ENCODE measurements around the gene PSKH1. TPM values are rescaled to one million over a fixed set of nuclear protein-coding genes. Genes with fewer than 3 reads are reported as not detected.

Gene PSKH1
- total and polyA plus RNA-seq, 10 of the 15 experiments (the other 5 are each of a cell fraction or from before 2014, with no cell fraction given), result 0.63 to 20.4 (median 7.8) TPM

GRCh38 chr16:67860589-67861398 is 32.3 kb upstream of the PSKH1 start:
- 85% methylated on average over 8 of the region's 8 CpGs for WGBS (ENCODE audit: insufficient coverage, insufficient replicate concordance, low lambda C conversion rate, missing lambda C conversion rate)
- FAIRE-seq (no peak), ATAC-seq (no peak), DNase-seq (ENCODE audit: low read depth, low spot score) (no peak)
- ChIA-PET POLR2A (no interaction called here), SMC1A (ENCODE audit: uncharacterized antibody, unreplicated experiment) (interaction anchor here (0.9 kb wide), 1 partner anchor 18 kb away, joined by 3 read pairs; no protein-coding TSS in a partner anchor), RAD21 (ENCODE audit: unreplicated experiment) (no interaction called here), CTCF (interaction anchor here (1.4 to 6.5 kb wide), 2 partner anchors 9 to 45 kb away, joined by 3 to 53 read pairs; no protein-coding TSS in a partner anchor)
- intact Hi-C loops (cut with micrococcal nuclease; ENCODE audit: unreplicated experiment), result no loop called here
- Histone ChIP-seq H3K4me3 (no peak overlapping the region), H3K4me2 (ENCODE audit: control insufficient read depth, insufficient read depth) (no peak overlapping the region), H2AFZ (ENCODE audit: control insufficient read depth, low read depth, low read length) (no peak overlapping the region), H3K9ac (ENCODE audit: control insufficient read depth, insufficient read depth, low read length) (no peak overlapping the region), H3K4me1 (ENCODE audit: control insufficient read depth, insufficient read depth, low read length) (no peaks in the 10 kb centered on the region), H3K9me3 (replicated peaks; ENCODE audit: control insufficient read depth, insufficient read depth, low read length) (no peaks in the 10 kb centered on the region), H3K27ac (ENCODE audit: control insufficient read depth, insufficient read depth) (no peak overlapping the region), H3K27me3 (replicated peaks in 1 of 2; ENCODE audit: control insufficient read depth in 2 of 2, insufficient read depth in 2 of 2, low read length in 1 of 2) (no peaks in the 10 kb centered on the region), H3K79me2 (ENCODE audit: control insufficient read depth, insufficient read depth, low read length) (peaks cover 43% of the 10 kb centered on the region), H4K20me1 (ENCODE audit: control insufficient read depth, insufficient read depth) (0 out of 2 replicates have a peak, but pooled peaks cover 9% of the 10 kb centered on the region), H3K36me3 (ENCODE audit: control insufficient read depth in 2 of 2, insufficient read depth in 2 of 2, low read length in 1 of 2) (peaks cover 4 to 13% of the 10 kb centered on the region in 2 experiments; a peak in 3 of 4 replicates)
- BruUV-seq (replicated peaks), result no TSS peak
- in situ Hi-C loops (cut with MboI), result no loop called here
- TF ChIP-seq KAT2A (conservative IDR thresholded peaks at IDR 0.05; ENCODE audit: control insufficient read depth, low read depth, low read length) (no peak), ZBED1 (IDR thresholded peaks at IDR 0.05; ENCODE audit: borderline replicate concordance) (no peak), BCL3 (IDR thresholded peaks at IDR 0.05; ENCODE audit: borderline replicate concordance, insufficient read depth, low read depth, low read length, poor library complexity, severe bottlenecking) (peak; percentile 75)

- H3K79me2 ChIP-seq (ENCODE audit: control insufficient read depth, insufficient read depth, low read length), result peaks cover 41% of the 10 kb centered on the region
- TF ChIP-seq GATAD2B (conservative IDR thresholded peaks at IDR 0.05; ENCODE audit: low read depth) (no peak), RB1 (IDR thresholded peaks at IDR 0.05; ENCODE audit: borderline replicate concordance) (no peak), KDM1A (IDR thresholded peaks at IDR 0.05; ENCODE audit: borderline replicate concordance) (no peak), IRF4 (IDR thresholded peaks at IDR 0.05; ENCODE audit: low read depth, low read length) (no peak), SUPT20H (IDR thresholded peaks at IDR 0.05; ENCODE audit: borderline replicate concordance, control insufficient read depth, low read depth, low read length) (no peak), MTA3 (IDR thresholded peaks at IDR 0.05; ENCODE audit: borderline replicate concordance, low read length) (no peak), IRF5 (IDR thresholded peaks at IDR 0.05; ENCODE audit: borderline replicate concordance) (no peak), CBFB (IDR thresholded peaks at IDR 0.05; ENCODE audit: low read depth) (no peak)
- H3K4me2 ChIP-seq (ENCODE audit: control insufficient read depth, insufficient read depth), result no peak overlapping the region
- in situ Hi-C loops (cut with MboI), result no loop called here
- H4K20me1 ChIP-seq (ENCODE audit: control insufficient read depth, insufficient read depth), result 0 out of 2 replicates have a peak, but pooled peaks cover 9% of the 10 kb centered on the region
- intact Hi-C loops (cut with micrococcal nuclease; ENCODE audit: unreplicated experiment), result no loop called here
- CTCF ChIA-PET, result interaction anchor here (0.5 to 6.5 kb wide), 5 partner anchors 8 to 270 kb away, joined by 3 to 53 read pairs (median 3); no protein-coding TSS in a partner anchor
- no peaks in the 10 kb centered on the region for H3K9me3 ChIP-seq (replicated peaks; ENCODE audit: control insufficient read depth, insufficient read depth, low read length)
- H2AFZ ChIP-seq (ENCODE audit: control insufficient read depth, low read depth, low read length), result no peak overlapping the region
- POLR2A ChIA-PET, result no interaction called here
- no peak for FAIRE-seq
- 76% methylated on average over 6 of the region's 6 CpGs for WGBS (ENCODE audit: insufficient coverage, insufficient replicate concordance, low lambda C conversion rate, missing lambda C conversion rate)
- no TSS peak for BruUV-seq (replicated peaks)
- DNase-seq (ENCODE audit: low read depth, low spot score), result no peak
- H3K9ac ChIP-seq (ENCODE audit: control insufficient read depth, insufficient read depth, low read length), result no peak overlapping the region
- no peaks in the 10 kb centered on the region for H3K4me1 ChIP-seq (ENCODE audit: control insufficient read depth, insufficient read depth, low read length)
- no peak overlapping the region for H3K4me3 ChIP-seq
- no peaks in the 10 kb centered on the region for H3K27me3 ChIP-seq (replicated peaks in 1 of 2; ENCODE audit: control insufficient read depth in 2 of 2, insufficient read depth in 2 of 2, low read length in 1 of 2)
- SMC1A ChIA-PET (ENCODE audit: uncharacterized antibody, unreplicated experiment), result interaction anchor here (0.9 kb wide), 1 partner anchor 31 kb away, joined by 3 read pairs; the partner anchor contains the start of gene PSKH1
- peaks cover 10 to 16% of the 10 kb centered on the region in 2 experiments; a peak in 3 of 4 replicates for H3K36me3 ChIP-seq (ENCODE audit: control insufficient read depth in 2 of 2, insufficient read depth in 2 of 2, low read length in 1 of 2)
- H3K27ac ChIP-seq (ENCODE audit: control insufficient read depth, insufficient read depth), result no peak overlapping the region
- ATAC-seq, result no peak
- RAD21 ChIA-PET (ENCODE audit: unreplicated experiment), result interaction anchor here (1.0 kb wide), 1 partner anchor 45 kb away, joined by 3 read pairs; no protein-coding TSS in a partner anchor
These were observed 31.2 kb upstream of the PSKH1 start for GRCh38 chr16:67861877-67862276.
